SH-SY5Y (cell line): ENCODE measurements around the gene HIVEP3.

Experiments
- GATA2 ChIP-seq: IDR thresholded peaks from 2 replicates; pipeline ENCODE4 v1.6.1; 2011; ENCODE audit warnings: mild to moderate bottlenecking, low read depth, low read length
- GATA3 ChIP-seq: IDR thresholded peaks from 2 replicates; pipeline ENCODE4 v1.6.1; 2011; ENCODE audit warnings: low read depth, mild to moderate bottlenecking, low read length, moderate library complexity

- TF ChIP-seq GATA2 (no peak), GATA3 (no peak)
Measured at GRCh38 chr1:41532206-41532975, 386.3 kb downstream of the HIVEP3 start.
